T-helper 22 cell (primary cell): ENCODE results near the gene FOSB.
"Not testable (repeated sequence)": the region's sequence is repeated elsewhere in the genome, so short reads cannot be mapped to it uniquely, and the experiment has no call there.

Experiments
- DNase-seq: peaks from one replicate; pipeline ENCODE4 v3.0.0-alpha.2; 2020; ENCODE audit warnings: low read depth

The FOSB gene

DNA sequence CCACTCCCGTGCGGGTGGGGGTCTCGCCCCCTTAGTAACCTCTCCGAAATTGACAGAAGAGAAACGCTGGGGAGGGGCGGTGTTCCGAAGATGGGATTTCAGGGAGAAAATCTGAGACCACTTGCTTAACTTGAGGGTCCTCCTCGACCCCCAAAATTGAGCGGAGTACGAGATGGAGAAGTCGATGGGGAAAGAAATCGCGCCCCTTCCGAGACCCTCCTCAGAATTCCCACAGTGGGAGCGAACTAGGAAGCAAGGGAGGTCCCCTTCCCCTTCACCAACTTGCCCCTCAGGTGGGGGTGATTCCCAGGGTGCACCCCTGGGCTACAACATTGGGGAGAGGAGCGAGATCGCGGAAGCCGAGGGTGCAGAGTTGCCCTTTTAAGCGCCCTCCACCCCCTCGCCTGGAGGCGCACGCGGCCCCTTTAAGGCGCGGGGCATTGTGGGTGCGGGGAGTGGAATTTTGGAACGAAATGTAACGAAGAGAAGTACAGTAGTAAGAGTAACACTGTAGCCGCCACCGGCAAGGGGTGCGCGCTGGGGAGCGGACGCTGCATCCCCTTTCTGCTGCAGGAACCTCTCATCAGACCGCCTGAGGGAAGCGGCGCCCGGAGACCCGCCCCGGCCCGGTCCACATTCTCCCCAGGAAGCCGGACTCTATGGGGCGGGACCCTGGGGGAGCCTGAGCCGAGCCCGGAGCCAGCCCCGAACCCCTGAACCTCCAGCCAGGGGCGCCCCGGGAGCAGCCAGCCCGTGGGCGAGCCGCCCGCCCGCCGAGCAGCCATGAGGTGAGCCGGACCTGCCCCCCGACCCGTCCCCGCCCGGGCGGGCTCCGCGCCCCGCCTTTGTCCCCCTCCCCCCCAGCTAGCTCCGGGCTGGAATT lies 39.4 kb downstream of the FOSB start, which contains the start of gene VASP:
TSS of gene VASP (plus strand) at position 491 of the 883 bp plus-strand sequence. CDS start at position 784, 293 bp downstream.
- DNase-seq, result peak; percentile 86

DNA sequence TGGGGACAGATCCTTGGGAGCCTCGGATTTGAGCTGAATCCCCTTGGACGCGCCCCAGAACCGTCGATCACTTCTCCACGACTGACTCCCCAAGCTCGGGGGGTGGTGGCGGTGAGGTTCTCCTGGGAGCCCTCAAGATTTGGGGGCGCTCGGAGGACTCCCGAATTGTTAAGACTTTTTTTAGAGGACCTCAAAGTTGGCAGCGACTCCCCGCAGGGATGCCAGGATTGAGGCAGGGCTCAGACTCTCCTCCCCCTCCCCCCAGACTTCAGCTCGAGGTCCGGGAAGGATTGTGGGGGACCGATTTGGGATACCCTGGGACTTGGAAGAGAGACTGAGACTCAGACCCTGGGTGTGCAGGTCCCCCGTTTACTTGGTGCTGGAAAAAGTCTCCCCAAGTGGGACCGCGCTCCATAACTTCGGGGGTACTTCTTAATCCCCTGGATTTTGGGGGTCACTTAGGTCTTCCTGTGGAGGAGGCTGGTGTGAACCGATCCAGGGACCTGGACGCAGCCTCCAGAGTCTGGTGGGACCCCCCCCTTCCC lies 40.1 kb downstream of the FOSB start:
- no peak for DNase-seq

DNA sequence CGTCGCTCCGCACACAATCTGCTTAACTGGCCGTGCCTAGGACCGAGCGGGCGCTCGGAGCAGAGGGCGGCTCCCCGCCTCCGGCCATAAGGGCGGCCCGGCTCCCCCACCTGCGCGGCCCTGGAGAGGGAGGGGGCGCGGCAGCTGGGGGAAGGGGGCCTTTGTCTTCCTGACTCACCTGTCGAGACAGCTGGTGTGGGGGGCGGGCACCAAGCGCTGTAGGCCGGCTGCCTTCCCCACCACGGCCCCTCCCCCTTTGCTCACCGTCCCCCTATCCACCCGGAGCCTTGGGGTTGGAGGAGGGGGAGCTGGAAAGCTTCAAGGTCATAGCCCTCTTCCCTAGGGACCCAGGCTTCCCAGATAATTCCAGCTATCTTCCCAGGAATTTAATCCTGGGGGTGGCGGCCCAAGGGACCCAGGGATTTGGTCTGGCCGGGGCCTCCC lies 40.6 kb downstream of the FOSB start:
- no peak for DNase-seq

DNA sequence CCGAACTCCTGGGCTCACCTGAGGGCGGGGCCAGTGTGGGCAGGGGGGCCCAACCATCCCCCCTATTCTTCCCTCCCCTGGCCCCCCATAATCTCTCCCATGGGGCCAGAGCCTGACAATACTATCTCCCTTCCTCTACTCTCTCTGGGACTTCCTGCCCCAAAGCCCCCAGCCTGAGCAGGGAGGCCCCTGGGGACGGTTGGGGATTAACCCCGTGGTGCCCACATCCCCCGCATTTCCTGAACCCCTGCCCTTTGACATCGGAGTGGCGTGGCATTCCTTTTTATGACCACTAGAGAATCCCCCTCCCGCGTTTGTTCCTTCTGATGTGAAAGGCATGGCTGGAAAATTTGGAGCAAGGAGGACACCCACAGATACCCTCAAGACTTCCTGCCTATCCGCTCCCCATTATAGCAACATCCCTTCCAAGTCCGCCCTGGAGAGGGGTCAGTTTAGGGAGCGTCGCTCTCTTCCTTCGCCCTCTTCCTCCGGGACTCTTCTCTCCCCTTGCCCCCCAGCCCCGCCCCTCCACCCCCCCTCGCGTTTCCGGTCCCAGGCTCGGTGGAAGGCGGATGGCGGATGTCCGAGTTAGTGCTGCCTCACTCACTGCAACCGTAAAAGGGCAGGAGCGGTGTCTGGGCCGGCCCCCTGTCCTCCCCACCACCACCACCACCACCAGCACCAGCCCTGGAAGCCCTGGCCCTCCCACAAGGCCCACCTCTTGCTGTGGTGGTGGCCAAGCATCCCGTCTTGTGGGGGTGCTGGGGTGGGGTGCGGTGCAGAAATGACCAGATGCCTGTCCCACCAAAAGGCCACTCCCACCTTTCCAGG lies 41.3 kb downstream of the FOSB start:
- DNase-seq, result no peak

DNA sequence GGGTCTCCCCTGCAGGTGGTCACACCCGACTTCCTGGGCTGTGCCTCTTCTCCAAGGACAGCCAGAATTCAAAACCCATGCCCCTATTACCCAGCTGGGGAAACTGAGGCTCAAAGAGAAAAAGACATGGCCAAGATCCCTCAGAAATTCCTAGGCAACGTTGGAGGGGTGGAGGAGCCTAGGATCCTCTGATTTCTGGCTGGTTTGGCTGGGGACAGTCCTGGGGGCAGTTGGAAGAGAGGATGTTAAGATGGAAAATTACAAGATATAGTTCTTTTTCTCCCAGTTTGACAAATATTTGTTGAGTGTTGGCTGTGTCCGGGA lies 41.9 kb downstream of the FOSB start:
- DNase-seq, result no peak

- DNase-seq, result not testable (repeated sequence)
These were observed 42.6 kb downstream of the FOSB start for GRCh38 chr19:45510352-45510751.

- DNase-seq, result no peak
These were observed 43.3 kb downstream of the FOSB start for GRCh38 chr19:45511074-45511473.

GRCh38 chr19:45512881-45513483 lies 45.2 kb downstream of the FOSB start:
- no peak for DNase-seq

DNA sequence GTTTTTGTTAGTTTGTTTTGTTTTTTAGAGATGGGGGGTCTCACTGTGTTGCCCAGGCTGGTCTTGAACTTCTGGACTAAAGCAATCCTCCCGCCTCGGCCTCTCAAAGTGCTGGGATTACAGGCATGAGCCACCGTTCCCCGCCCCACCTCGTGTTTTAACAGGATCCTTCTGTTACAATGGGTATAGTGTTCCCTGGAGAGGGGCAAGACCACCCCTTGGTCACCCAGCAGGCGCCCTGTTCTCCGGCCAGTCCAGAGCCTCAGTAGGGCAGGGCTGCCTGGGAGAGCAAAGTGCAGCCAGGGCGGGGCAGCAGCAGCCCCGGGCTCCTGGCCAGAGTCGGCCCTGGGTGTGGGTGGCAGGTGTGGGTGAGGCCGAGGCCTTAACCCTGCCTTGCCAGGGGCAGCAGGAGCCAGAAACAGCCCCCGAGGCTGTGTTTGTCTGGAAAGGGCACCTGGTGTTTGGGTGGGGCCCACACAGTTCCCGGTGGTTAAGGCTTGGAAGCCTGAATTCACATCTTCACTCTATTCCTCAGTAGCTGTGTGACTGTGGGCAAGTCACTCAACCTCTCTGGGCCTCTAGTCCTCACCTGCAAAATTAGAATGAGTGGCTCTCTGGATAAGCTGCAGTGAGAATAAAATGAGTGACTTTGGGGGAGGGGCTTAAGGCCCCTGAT lies 46.7 kb downstream of the FOSB start:
- DNase-seq, result no peak

DNA sequence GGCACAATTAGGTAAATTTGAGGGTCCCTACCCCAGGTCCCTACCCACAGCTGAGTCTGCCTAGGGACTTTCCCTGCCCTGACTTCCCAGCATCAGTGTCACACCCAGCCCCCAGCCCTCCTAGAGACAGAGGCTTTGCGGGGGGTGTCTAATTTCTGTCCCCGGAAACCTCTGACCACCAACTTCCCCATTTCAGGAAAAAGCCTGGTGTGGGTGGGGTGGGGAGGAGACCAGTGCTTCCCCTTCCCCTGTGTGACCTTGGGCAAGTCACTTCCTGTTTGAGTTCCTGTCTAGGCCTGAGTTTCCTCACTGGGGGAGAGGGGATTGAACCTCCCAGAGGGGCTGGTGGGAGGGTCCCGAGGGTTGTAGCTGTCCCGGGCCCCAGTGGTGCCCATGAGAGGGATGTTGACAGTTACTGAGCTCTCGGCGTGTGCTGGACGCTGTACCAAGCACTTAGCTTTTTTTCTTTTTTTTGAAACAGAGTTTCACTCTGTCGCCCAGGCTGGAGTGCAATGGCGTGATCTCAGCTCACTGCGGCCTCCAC lies 47.4 kb downstream of the FOSB start:
- peak; percentile 26 for DNase-seq

- DNase-seq, result no peak
These were observed 48.1 kb downstream of the FOSB start for GRCh38 chr19:45515807-45516401.

DNA sequence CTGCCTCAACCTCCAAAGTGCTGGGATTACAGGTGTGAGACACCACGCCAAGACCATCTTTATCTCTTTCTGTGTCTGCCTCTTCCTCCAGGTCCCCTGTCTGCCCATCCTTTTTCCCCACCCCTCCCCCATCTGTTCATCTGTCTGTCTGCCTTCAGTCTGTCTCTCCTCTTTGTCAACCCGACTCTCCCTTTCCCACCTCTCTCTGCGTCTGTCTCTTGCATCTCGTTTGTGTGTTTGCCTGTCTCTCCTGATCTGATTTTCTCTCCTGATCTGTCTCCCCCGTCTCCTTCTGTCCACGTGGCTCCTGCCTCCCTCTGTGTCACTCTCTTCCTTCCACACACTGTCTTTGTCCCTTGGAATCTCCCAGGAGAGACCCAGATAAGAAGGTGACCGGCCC lies 49.4 kb downstream of the FOSB start:
- DNase-seq, result no peak

GRCh38 chr19:45517641-45518468 lies 50.1 kb downstream of the FOSB start:
- DNase-seq, result no peak

DNA sequence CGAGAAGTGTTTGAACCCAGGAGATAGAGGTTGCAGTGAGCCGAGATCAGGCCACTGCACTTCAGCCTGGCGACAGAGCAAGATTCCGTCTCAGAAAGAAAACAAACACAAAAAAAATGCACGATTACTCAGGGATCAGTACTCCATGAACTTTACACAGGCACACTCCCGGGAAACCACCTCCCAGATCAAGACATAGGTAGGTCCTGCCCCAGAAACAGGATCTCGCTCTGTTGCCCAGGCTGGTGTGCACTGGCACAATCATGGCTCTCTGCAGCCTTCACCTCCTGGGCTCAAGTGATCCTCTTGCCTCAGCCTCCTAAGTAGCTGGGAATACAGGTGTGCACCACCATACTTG lies 50.7 kb downstream of the FOSB start:
- DNase-seq, result no peak

- DNase-seq, result no peak
These were observed 54.5 kb downstream of the FOSB start for GRCh38 chr19:45522010-45522941.

GRCh38 chr19:45523642-45524256 lies 56.0 kb downstream of the FOSB start:
- DNase-seq, result peak; percentile 50

- no peak for DNase-seq
These were observed 56.9 kb downstream of the FOSB start for GRCh38 chr19:45524575-45525129.
